Epithelial cell of proximal tubule (primary cell): ENCODE results near the gene PEX16. TPM values are rescaled to one million over a fixed set of nuclear protein-coding genes. Genes with fewer than 3 reads are reported as not detected.
"Not testable (repeated sequence)": the region's sequence is repeated elsewhere in the genome, so short reads cannot be mapped to it uniquely, and the experiment has no call there.

Experiments
- DNase-seq: peaks from one replicate; pipeline ENCODE4 v3.0.0-alpha.2; 2011; ENCODE audit warnings: low read depth
- H3K4me3 ChIP-seq: 2 replicates; pipeline ENCODE4 v1.5.1; 2011; ENCODE audit warnings: low read depth, mild to moderate bottlenecking, low read length
- total RNA-seq: library from RNA; depleted of rRNA; stranded (reverse); fragments of >200 nt; gene quantifications from 2 replicates; pipeline ENCODE4 v1.2.3, GENCODE V29; 2015
- TF ChIP-seq, protein P1 (sequence below): conservative IDR thresholded peaks from 2 replicates; pipeline ENCODE4 v1.5.1; 2012; ENCODE audit warnings: low read depth, mild to moderate bottlenecking, low read length

The PEX16 gene
- total RNA-seq, 1 donor from 2014 or later: 24.3 TPM

DNA sequence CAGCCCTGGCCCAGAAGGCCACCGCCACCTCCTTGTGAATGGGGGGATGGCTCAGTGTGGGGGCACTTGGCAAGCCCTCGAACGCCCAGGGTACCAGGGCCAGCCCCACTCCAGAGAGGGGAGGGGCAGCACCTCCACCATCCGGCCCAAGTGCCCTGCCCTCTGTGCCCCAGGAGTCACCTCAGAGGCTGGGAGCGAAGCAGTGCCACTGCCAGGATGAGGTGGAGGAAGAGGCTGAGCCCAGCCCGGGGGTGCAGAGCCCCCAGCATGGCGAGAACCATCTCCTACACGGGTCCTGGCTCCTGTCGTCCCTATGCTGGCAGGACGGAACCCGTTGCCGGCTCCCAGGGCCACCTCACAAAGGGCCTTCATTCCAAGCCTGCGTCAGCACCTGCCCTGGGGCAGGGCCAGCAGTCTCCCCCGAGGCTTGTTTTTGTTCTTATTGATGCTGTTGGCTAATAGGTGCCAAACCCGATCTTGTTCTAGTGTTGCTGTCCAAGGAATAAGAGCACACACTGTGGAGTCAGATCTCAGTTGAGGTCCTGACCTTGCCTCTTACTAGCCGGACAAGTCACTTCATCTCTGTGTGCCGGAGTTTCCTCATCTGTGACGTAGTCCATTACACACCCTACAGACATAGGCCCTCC lies 10.6 kb downstream of the PEX16 start, which contains the start of gene FREY1:
Gene FREY1, minus strand, starts transcription at position 307 of the 647 bp plus-strand sequence. Its CDS starts 26 bp downstream, at position 281.
- TF ChIP-seq, protein P1, sequence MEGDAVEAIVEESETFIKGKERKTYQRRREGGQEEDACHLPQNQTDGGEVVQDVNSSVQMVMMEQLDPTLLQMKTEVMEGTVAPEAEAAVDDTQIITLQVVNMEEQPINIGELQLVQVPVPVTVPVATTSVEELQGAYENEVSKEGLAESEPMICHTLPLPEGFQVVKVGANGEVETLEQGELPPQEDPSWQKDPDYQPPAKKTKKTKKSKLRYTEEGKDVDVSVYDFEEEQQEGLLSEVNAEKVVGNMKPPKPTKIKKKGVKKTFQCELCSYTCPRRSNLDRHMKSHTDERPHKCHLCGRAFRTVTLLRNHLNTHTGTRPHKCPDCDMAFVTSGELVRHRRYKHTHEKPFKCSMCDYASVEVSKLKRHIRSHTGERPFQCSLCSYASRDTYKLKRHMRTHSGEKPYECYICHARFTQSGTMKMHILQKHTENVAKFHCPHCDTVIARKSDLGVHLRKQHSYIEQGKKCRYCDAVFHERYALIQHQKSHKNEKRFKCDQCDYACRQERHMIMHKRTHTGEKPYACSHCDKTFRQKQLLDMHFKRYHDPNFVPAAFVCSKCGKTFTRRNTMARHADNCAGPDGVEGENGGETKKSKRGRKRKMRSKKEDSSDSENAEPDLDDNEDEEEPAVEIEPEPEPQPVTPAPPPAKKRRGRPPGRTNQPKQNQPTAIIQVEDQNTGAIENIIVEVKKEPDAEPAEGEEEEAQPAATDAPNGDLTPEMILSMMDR: no peak
- no peak for DNase-seq
- H3K4me3 ChIP-seq: no peak within 1 kb of the TSS

DNA sequence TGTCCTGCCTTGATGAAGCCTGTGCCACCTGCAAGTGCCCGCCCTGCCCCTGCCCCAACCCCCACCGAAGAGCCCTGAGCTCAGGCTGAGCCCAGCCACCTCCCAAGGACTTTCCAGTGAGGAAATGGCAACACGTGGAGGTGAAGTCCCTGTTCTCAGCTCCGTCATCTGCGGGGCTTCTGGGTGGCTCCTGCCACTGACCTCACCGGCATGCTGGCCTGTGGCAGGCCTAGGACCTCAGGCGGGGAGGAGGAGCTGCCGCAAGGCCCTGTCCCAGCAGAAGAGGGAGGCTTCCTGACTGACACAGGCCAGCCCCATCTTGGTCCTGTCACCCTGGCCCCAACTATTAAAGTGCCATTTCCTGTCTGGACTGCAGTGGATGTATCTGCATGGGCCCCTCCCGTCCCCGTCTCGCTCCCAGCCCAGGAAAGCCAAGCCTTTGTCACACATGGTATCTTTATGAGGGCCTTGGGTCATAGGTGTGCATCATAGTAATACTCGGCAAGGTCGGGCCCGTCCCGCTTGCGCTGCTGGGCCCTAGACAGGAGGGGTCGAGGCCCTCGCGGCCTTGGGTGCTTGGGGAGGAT lies 11.5 kb downstream of the PEX16 start:
- TF ChIP-seq, protein P1: no peak
- DNase-seq: no peak
- H3K4me3 ChIP-seq: no peak overlapping the region

DNA sequence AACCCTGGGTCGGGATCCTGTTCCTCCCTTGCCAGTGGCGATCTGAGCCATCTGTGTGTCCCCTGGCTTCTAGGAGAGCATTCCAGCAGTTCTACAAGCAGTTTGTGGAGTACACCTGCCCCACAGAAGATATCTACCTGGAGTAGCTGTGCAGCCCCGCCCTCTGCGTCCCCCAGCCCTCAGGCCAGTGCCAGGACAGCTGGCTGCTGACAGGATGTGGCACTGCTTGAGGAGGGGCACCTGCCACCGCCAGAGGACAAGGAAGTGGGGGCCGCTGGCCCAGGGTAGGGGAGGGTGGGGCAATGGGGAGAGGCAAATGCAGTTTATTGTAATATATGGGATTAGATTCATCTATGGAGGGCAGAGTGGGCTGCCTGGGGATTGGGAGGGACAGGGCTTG lies 12.1 kb downstream of the PEX16 start:
- H3K4me3 ChIP-seq, DNase-seq: not testable (repeated sequence)

DNA sequence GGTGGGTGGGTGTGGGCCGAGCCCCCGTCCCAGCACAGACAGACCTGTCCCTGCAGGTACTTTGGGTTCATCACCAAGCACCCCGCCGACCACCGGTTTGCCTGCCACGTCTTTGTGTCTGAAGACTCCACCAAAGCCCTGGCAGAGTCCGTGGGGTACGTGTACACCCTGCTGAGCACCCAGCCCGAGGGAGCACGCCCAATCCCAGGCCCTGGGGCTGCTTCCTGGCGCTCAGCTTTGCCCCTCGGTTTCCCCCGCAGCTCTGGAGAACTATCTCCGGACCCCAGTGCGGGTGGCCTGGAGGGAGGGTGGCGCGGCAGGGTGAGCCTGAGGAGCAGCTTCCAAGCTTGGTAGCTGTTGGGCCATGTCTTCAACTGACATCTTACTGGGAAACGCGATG lies 12.6 kb downstream of the PEX16 start:
- H3K4me3 ChIP-seq: no peak overlapping the region
- DNase-seq: no peak
- TF ChIP-seq, protein P1: no peak

DNA sequence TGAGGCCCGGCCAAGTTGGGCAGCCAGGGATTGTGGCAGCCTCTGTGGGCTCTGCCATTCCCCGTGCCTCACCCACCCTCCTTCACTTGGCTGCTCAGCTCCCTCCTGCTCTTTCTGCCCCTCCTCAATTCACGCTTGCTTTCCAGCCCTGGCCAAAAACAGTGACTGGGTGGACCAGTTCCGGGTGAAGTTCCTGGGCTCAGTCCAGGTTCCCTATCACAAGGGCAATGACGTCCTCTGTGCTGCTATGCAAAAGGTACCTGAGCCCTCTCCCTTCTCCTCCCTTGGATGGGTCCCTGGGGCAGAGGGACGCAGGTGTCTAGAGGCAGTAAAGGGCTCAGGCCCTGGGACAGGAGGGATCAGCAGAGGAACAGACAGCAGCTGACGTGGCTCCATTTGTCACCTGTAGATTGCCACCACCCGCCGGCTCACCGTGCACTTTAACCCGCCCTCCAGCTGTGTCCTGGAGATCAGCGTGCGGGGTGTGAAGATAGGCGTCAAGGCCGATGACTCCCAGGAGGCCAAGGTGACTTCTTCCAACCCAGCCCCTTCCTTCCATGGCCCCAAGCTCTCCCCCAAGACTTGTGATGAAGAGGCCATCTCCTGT lies 13.3 kb downstream of the PEX16 start:
- TF ChIP-seq, protein P1: no peak
- H3K4me3 ChIP-seq: no peak overlapping the region
- DNase-seq: no peak

DNA sequence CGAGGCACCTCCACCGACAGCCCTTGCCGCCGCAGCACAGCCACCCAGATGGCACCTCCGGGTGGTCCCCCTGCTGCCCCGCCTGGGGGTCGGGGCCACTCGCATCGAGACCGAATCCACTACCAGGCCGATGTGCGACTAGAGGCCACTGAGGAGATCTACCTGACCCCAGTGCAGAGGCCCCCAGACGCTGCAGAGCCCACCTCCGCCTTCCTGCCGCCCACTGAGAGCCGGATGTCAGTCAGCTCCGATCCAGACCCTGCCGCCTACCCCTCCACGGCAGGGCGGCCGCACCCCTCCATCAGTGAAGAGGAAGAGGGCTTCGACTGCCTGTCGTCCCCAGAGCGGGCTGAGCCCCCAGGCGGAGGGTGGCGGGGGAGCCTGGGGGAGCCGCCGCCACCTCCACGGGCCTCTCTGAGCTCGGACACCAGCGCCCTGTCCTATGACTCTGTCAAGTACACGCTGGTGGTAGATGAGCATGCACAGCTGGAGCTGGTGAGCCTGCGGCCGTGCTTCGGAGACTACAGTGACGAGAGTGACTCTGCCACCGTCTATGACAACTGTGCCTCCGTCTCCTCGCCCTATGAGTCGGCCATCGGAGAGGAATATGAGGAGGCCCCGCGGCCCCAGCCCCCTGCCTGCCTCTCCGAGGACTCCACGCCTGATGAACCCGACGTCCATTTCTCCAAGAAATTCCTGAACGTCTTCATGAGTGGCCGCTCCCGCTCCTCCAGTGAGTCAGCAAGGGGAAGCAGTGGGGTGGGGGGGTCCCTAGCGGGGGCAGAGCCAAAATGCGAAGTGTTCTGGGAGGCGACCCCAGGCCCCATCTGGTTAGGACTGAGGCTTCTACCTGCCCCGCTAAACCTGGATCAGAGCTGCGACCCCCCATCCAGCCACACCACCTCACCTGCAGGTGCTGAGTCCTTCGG lies 15.0 kb downstream of the PEX16 start:
- TF ChIP-seq, protein P1: no peak
- no peak for DNase-seq
- H3K4me3 ChIP-seq: no peak overlapping the region

DNA sequence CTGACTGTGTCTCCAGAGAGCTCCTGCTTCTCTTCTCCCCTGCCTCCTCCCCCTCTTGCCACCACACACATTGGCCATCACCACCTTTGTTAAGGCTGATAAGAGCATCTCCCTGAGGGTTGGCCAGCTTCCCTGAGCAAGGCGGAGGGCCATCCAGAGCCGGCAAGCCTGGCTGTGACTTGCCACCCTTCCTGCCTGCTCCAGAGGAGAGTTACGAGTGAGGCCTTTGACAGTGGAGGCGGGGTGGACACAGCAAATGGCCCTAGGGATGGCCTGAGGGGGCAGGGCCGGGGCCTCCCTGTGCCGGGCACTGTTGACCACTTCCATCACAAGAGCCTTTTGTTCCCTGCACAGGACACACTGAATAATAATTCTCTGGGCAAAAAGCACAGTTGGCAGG lies 16.1 kb downstream of the PEX16 start:
- TF ChIP-seq, protein P1: no peak
- no peak for DNase-seq
- H3K4me3 ChIP-seq: no peak overlapping the region
